NCI-H510A treated with DMSO at 0.1 percent for 48 hours (cell line): ENCODE results near the gene RAP1A.
"Not testable (repeated sequence)": the region's sequence is repeated elsewhere in the genome, so short reads cannot be mapped to it uniquely, and the experiment has no call there.

ENCODE experiments used
- DNase-seq: peaks from one replicate; lab custom pipeline; 2025; lab: John Stamatoyannopoulos, UW

RAP1A gene

DNA sequence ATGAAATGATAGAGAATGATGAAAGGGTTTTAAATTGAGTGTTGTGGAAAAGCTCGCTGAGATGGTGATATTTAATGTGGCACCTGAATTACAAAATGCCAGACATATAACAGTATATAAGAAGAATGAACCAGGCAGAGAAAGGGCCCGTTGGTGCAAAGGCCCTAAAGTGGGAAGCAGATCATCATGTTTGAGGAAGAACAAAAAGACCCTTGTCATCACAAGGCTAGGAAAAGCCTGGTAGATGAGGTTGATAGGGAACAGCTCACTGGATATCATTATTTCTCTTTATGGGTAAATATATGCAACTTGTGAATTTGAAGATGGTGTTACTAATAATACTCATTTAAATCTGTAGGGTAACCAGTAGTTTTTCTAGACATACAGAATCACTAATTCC, 11.0 kb downstream of the RAP1A start:
- DNase-seq: no peak

DNA sequence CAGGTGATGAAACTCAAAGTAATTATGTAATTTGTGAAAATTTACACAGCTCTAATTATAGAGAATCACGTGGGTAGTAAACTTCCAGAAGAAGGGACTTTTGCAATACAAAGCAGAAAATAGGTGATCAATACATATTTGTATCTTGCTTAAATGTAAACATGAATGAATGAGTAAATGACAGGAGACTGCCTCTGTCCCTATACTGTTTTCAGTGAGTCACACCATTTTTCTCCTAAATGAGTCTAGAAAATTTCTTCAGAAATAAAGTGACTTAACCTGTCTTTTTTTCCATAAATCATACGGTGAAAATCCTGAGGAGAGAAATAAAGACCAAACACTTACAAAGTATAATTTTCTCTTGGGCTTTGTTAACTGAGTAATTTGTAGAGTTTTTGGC, 11.9 kb downstream of the RAP1A start:
- DNase-seq: no peak

GRCh38 chr1:111632771-111633170, 13.2 kb downstream of the RAP1A start:
- not testable (repeated sequence) for DNase-seq

- DNase-seq: no peak
Measured at GRCh38 chr1:111633736-111634247, 14.2 kb downstream of the RAP1A start.

- DNase-seq: no peak
Measured at GRCh38 chr1:111635324-111636009, 15.9 kb downstream of the RAP1A start.

- no peak for DNase-seq
Measured at GRCh38 chr1:111638320-111638719, 18.7 kb downstream of the RAP1A start.

DNA sequence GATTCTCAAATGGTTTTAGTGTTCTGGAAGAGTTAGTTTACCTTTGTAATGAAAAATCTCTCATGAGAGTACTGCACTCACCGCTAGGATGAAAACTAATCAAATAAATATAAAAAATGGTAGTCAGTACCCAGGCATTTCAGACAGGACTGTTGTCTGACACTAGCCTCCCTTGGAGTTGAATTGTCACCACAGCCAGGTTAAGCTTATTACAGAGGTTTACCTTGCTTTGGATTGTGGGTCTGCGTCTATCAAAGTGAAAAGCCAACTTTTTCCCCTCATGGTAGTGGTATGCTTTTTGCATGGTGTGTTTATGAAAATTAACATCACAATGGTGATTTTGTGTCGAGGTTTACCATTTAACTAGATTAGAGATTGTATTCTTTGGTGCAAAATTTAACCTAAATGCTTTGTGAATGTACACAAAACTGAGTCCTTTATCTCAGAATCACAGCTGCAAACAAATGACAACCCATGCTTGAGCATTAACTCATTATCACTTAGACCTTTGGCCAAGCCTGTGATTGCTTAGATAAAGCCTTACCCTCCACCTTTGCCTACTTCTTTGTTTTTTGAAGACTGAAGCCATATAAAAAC, 20.1 kb downstream of the RAP1A start:
- DNase-seq: no peak

DNA sequence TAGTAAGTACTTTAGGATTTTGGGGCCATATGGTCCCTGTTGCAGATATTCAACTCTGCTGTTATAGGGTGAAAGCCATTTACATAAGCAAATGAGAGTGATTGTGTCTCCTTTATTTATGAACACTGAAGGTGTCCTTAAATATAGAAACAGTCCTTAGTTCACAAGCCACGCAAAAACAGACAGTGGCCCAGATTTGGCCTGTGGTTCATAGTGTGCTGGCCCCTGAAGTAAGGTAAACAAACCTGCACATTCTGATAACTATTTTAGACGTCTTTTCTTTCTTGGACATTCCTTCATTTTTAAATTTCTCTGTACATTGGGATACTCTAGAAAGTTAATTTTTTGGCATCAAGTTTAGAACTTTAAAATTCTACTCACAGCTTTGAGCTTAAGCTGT, 23.5 kb downstream of the RAP1A start:
- DNase-seq: no peak

- no peak for DNase-seq
Measured at GRCh38 chr1:111643696-111644095, 24.1 kb downstream of the RAP1A start.

- no peak for DNase-seq
Measured at GRCh38 chr1:111644506-111644905, 24.9 kb downstream of the RAP1A start.

GRCh38 chr1:111647736-111648135, 28.1 kb downstream of the RAP1A start:
- DNase-seq: no peak

DNA sequence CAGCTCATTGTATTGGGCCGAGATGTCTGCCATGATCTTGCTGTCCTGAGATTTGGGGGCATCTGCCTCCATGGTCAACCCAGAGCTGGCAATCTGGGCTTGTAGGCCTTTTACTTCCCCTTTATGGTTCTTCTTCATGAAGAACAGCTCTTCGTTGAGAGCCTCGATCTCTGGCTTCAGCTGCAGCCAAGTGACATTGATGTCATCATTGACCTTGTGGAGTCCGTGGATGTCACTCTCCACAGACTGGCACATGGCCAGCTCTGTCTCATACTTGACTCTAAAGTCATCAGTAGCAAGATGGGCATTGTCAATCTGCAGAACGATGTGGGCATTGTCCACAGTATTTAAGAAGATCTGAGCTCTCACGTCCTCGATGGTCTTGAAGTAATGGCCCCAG, 29.2 kb downstream of the RAP1A start:
- DNase-seq: no peak

DNA sequence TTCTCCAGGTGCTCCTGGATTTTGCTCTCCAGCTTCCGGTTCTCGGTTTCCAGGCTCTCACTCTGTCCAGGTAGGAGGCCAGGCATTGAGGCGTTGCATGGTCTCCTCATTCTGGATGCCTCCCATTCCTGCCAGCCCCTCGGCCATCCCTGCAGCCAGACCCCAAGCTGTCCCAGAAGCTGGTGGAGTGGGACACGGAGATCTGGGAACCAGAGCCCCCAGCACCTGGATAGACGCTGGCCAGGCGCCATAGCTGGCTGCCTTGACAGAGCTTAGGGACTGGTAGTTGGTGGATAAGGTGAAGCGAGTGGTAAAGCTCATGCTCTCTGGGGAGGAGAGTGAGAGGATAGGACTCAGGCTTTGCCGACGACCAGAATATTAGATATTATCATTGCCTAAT, 29.6 kb downstream of the RAP1A start:
- DNase-seq: no peak

DNA sequence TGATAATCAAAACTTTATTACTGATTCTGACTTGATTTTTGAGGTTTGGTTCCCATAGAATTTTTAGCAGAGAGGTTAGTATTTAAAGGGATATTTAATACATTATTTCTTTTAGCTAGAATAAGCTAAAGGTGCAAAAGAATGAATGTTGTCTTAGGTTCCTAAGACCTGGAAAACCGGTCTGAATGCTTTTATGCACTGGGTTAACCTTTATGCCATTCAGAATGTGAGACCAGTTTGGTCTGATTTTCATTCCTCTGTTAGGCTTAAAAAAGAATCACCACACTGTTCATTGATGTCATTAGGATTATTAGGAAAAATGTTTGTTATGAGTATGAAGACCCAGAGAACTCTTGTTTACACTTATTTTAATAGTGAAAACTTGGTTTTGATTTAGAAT, 30.1 kb downstream of the RAP1A start:
- DNase-seq: no peak

GRCh38 chr1:111653709-111654108, 34.1 kb downstream of the RAP1A start:
- DNase-seq: no peak

GRCh38 chr1:111654839-111655238, 35.2 kb downstream of the RAP1A start:
- DNase-seq: no peak

GRCh38 chr1:111656086-111657017, 36.8 kb downstream of the RAP1A start:
- peak; percentile 13 for DNase-seq

DNA sequence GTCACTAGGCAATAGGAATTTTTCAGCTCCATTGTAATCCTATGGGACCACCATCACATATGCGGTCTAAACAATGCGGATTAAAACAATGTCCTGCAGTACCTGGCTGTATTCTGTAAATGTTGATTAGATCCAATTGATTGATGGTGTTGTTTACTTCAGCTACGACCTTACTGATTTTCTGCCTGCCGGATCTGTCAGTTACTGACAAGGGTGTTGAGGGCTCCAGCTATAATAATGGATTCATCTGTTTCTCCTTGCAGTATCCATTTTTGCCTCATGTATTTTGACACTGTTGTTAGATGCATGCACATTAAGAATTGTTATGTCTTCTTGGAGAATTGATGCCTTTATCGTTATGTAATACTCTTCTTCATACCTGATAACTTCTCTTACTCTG, 39.0 kb downstream of the RAP1A start:
- no peak for DNase-seq

GRCh38 chr1:111660204-111661150, 40.9 kb downstream of the RAP1A start:
- no peak for DNase-seq

GRCh38 chr1:111664652-111665051, 45.1 kb downstream of the RAP1A start:
- DNase-seq: no peak

GRCh38 chr1:111665497-111665896, 45.9 kb downstream of the RAP1A start:
- no peak for DNase-seq

- no peak for DNase-seq
Measured at GRCh38 chr1:111666828-111667227, 47.2 kb downstream of the RAP1A start.
